GM19397 (cell line): ENCODE data around the gene NRN1L.

Source experiments
- ATAC-seq: cut with Tn5 transposase; IDR thresholded peaks from one replicate; pipeline ENCODE4 v1.9.1; 2021; ENCODE audit warnings: mild to moderate bottlenecking, moderate library complexity; ENCODE audit not compliant: unreplicated experiment

NRN1L gene

GRCh38 chr16:67915831-67916723 lies 31.4 kb downstream of the NRN1L start:
- ATAC-seq = no peak

GRCh38 chr16:67917140-67917851 lies 32.6 kb downstream of the NRN1L start:
- no peak for ATAC-seq

GRCh38 chr16:67917852-67918236 lies 33.2 kb downstream of the NRN1L start:
- ATAC-seq = no peak

DNA sequence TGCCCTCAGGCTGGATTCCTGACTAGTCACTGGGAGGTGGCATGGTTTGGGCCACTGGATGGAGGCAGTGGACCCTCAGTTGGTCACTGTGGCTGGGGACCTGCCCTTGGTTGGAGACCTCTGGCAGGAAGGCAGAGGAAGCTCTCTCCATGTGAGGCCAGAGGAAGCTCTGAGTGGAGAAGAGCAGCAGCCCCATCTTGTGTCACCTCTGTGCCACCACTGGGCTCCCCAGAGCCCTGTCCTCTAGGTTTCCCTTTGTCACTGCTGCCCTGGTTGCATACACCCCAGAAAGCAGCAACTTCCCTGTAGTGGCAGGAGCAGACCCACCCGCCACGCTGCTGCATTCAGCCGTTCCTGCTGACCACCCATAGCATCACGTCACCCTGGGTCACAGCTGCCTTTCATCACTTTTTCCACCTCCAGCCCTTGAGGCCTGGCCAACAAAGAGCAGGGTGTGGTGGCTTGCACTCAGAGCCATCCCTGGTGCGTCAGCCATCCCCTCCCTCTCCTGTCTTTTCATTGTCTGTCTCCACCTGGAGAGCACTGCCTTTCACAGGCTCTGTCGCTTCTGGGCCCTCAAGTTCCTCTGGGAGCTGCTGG lies 35.0 kb downstream of the NRN1L start:
- ATAC-seq = no peak

DNA sequence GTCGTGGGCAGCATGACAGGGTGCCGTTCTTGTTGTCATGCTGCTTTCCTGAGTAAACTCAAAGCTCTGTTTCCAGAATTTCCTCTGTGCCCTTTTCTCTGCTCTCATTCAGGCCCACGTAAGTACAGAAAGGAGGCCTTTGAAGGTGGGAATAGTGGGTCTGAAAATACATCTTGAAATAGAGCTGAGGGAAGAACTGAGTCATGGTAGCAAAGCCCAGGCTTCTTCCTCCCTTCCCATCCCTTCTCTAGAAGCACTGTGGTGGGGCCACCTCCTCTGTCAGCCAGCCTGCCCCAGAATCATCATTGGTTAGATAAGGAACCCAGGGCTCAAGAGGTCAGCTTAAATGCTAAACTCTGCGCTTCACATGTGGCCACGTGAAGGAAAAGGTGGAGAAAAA lies 37.5 kb downstream of the NRN1L start:
- no peak for ATAC-seq

DNA sequence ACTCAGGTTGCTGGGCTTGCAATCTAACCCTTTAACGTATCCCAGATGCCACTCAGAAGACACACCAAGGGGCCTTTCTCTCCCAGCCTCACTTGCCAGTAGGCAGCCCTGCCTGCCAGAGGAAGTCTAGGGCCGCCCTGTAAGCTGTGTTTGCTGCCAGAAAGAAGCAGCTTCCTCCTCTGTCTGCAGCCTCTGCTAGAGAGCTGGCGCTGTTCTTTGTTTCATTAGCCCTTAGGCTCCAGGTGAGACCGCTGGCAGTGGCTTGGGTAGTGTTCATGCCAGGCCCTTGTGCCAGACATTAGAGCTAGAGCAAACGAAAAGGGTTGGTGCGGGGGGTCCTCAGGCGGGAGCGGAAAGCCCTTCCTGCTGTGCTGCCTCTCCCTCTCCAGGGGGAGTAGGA lies 38.1 kb downstream of the NRN1L start:
- ATAC-seq = no peak

DNA sequence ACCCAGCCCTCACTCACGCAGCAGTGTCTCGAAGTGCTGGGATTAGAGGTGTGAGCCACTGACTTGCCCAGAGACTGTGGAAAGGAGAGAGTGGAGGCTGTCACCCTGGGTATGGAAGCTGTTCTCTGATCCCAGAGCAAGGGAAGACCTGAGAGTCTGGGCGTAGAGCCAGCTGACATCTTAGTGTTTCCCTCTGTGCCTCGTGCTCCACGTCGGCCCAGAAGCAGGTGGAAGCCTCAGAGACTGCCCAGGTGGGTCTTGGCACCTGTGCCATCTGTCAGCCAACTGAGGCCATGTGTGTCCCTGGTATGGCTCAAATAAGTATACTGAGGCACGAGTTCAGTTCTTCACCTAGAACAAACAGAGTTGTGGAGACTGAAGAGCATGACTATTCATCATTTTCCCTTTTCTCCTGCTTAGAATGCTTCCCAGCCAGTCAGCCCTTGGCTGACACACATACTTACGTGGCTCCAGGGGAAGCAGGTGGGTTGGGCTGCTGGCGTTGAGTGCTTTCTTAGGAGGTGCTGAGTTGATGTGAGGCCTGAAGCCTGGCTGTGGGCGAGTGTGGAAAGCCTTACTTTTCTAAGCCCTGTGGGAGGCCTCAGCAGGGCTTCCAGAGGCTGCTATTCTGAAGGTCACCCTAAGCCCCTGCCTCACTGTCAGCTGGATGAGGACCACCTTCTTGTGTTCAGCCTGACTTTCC lies 38.9 kb downstream of the NRN1L start:
- ATAC-seq = no peak

DNA sequence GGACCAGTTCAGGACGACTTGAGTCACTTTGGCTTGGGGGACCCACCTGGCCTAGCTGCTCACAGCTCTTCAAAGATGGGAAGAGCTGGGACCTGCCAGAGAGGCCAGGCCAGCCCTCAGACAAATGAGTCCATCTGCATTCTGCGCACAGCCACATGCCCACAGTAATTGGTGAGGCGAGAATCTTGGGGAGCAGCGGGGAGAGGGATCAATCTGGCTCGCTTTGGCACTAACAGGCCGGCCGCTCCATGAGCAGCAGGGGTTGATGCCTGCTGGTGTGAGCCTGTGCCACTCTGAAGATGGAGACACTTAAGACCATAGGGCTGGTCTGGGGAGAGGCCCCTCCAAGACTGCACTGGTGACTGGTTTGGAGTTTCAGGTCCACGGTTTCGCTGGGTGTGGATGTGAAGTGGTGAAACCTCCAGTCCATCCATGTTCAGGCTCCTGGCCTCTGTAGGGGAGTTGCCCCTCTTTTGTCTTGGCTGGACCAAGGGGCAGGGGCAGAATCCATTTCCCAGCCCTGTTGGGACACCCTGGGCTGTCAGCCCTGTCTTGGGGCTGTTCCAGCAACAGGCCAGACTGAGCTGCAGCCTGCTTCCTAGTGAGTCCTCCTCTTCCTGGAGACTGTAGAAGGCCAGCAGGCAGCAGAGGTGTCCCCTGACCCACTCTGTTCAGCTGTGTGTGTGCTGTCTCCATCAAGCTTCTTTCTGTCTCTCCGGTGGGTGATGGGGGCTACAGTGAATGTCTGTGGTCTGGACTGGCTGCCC lies 39.6 kb downstream of the NRN1L start:
- no peak for ATAC-seq

DNA sequence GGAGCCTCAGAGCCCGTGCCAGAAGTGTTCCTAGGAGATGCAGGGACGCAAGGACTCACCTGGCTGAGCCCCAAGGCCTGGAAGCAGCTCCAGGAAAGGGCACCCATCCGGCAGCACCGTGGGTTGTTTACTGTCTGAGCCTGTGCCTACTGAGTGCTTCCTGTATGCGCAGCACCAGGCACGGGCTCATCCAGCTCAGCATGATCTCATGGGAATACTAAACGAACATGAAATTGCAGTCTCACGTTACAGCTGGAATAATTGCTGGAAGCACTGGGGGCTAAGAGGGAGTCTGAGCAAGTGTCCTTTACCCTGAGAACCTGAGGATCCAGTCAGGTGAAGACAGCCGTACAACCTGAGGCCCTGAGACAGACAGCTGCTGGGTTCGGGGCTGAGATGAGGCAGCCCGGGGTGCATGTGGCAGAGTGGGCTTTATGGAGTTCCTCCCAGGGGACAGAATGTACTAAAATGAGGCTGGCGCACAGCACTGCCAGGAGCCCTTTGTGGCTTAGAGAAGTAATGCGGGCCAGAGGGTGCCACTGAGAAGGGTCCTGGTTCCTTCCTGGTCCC lies 41.6 kb downstream of the NRN1L start:
- ATAC-seq = no peak

GRCh38 chr16:67927131-67927941 lies 42.7 kb downstream of the NRN1L start:
- no peak for ATAC-seq

DNA sequence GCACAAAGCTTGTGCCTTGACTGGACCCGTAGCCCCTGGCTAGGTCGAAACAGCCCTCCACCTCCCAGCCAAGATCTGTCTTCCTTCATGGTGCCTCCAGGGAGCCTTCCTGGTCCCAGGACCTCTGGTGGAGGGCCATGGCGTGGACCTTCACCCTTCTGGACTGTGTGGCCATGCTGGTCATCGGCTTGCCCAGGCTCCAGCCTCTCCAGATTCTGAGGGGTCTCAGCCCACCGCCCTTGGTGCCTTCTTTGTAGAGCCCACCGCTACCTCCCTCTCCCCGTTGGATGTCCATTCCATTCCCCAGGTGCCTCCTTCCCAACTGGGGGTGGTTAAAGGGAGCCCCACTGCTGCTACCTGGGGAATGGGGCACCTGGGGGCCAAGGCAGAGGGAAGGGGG lies 43.5 kb downstream of the NRN1L start:
- ATAC-seq = no peak

GRCh38 chr16:67928561-67929364 lies 44.1 kb downstream of the NRN1L start:
- ATAC-seq = no peak

DNA sequence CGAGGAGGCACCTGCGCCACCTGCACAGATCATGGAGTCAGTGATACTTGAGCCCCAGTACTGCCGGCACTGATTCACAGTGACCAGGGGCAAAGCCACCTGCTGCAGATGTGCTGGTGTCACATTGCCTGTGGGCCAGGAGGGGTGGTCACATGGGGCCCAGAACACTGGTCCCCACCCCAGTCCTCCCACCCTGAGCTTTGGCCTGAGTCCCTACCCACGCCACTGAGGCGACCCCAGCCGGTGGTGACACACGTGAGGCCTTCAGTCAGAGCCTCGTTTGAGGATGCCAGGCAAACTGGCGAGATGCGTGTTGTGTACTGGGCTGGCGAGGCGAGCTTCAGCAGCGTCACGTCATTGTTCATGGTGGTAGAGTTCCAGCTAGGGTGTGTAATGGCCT lies 45.5 kb downstream of the NRN1L start:
- no peak for ATAC-seq

DNA sequence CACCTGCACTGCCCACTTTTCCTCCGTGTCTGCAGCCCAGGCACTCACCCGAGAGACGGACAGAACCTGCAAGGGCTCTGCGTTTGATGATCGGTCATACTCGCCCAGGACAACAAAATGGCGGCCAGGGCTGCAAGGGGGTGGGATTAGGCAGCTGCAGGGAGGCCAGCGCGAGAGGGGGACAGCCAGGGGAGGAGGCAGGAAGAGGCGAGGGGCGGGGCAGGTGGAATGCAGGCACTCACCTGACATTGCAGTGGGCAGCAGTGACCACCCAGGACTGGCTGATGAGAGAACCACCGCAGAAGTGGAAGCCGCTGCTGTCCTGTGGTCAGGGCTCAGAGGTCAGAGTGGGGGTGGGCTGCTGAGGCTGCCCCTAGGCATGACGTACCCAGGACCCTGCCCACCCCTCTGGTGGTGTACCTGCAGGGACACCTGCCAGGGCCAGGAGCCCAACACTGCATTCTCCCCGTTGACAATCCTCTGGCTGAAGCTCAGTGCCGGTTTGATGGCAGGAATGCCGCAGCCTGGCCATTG lies 46.1 kb downstream of the NRN1L start:
- no peak for ATAC-seq

GRCh38 chr16:67931712-67932461 lies 47.2 kb downstream of the NRN1L start, which contains the start of gene CTRL:
Gene CTRL, minus strand, starts transcription at chr16:67931862. Its CDS starts 10 bp downstream, at chr16:67931852.
- ATAC-seq = no peak

- no peak for ATAC-seq
Observed at GRCh38 chr16:67932462-67932840, 47.8 kb downstream of the NRN1L start.

- no peak for ATAC-seq
Observed at GRCh38 chr16:67933805-67934204, 49.1 kb downstream of the NRN1L start.
